Ureter (tissue), 1 donor: ENCODE data around the gene LBP. TPM values are rescaled to one million over a fixed set of nuclear protein-coding genes. Genes with fewer than 3 reads are reported as not detected.
"Not testable (repeated sequence)": the region's sequence is repeated elsewhere in the genome, so short reads cannot be mapped to it uniquely, and the experiment has no call there.

Experiments used
- DNase-seq: peaks from one replicate; pipeline ENCODE4 v3.0.0-alpha.2; 2020; ENCODE audit warnings: low spot score
- total RNA-seq: library from RNA; stranded (reverse); gene quantifications from one replicate; pipeline ENCODE4 v1.2.4, GENCODE V29; 2023
- donor health status: DM: yes; HTN: yes; CAD: no.

LBP gene
- total RNA-seq, 1 donor from 2014 or later, result 0.83 TPM

DNA sequence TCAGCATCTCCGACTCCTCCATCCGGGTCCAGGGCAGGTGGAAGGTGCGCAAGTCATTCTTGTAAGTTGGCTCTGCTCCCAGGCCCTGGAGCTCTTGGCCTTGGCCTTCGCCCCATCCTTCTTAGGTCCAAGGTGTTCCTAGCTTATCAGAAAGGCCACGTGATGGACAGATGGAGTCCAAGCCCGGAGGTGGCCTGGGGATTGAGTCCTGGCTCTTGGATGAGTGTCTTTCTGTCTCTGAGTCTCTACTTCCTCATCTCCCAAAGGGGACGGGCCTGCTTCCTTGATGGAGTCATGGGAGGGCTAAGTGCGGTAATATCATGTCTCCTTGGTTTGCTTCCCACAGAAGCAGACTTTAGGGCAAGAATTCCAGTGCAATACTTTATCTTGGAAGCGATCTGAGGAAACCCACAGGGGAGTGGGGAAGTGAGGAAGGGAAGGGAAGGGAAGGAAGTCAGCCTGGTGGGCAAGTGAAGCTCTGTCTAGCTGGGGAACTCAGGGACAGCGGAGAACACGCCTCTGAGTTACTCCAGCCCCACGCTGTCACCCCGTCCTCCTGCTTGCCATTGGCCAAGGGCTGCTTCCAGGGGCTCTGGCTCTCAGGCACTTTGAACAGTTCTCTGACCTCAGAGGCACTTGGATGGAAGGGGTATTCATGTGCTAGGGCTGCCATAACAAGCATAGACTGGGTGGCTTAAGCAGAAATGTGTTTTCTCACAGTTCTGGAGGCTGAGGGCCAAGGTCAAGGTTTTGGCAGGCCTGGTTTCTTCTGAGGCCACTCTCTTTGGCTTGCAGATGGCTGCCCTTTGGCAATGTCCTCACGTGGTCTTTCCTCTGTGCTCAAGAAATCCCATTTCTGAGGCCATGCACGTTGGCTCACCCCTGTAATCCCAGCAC lies 4.8 kb downstream of the LBP start:
- no peak for DNase-seq

DNA sequence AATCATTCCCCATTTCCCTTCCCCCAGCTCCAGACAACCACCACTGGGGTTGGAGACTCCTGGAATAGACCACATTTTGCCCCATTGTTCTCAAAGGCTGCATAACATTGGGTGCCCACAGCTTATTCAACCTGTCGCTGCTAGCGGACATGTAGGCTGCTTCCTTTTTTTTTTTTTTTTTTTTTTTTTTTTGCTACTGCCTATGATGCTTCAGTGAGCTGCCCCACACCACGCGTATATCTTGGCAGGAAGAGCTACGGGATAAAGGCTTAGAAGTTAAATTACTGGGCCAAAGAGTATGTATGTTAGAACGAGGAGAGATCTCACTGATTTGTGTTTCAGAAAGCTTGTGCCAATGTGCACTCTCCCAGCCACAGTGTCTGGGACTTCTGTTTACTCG lies 7.0 kb downstream of the LBP start:
- no peak for DNase-seq

DNA sequence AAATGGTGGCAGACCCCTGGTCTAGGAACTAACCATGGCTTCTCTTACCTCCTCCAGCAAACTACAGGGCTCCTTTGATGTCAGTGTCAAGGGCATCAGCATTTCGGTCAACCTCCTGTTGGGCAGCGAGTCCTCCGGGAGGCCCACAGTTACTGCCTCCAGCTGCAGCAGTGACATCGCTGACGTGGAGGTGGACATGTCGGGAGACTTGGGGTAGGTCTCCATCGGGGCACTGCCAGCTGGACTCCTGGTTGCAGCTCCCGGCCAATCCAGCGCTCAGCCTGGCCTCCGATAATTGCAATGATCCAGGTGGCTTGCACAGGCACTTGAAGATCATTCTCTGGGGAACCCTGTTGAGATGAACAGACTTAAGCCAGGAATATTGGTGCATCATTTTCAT lies 7.9 kb downstream of the LBP start:
- no peak for DNase-seq

DNA sequence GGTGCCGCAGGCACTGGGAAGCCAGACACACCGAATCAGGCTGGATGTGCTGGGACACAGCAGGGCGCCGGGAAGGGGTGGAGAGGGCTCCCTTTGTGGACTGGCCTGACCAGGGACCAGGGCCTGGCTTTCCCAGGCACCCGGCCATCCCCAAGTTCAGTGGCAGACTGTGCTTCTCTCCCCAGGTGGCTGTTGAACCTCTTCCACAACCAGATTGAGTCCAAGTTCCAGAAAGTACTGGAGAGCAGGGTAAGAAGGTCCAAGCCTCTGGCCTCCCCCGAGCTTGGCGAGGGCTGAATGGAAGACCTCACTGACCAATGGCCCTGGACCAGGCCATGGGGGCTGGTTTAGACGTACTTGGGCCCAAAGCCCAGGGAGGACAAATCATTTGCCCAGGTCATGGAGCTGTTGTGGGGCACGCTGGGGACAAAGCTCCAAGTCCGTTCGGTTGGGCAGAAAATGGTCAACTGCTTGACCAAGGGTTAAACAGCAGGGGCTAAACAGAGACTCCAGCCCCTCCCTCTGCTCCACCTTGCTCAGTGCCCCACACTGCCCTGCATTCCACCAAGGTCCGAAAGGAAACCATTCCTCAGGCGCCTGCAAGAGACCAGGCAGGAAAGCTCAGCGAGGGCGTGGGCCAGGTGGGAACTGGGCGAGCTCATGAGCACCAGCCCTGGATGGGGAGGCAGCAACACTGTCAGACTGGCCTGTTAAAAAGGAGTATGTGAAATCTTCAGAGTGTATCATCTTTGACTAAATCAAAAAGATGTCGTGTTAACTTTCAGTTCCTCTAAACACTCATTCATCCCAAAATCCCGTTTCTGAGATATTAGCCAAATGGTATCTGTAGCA lies 9.1 kb downstream of the LBP start:
- DNase-seq, result no peak

DNA sequence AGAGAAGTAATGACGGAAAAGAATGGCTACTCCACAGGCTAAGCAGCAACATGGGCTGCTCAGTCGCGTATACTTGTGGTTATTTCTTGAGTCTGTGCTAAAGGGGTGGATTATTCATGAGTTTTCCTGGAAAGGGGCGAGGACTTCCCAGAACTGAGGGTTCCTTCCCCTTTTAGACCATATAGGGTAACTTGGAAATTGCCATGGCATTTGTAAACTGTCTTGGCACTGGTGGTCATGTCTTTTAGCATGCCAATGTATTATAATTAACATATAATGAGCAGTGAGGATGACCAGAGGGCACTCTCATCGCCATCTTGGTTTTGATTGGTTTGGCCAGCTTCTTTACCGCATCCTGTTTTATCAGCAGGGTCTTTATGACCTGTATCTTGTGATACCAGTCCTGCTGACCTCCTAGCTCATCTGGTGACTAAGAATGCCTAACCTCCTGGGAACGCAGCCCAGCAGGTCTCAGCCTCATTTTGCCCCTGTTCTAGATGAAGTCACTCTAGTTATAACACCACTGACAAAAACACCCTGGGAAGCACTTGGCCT lies 11.4 kb downstream of the LBP start:
- no peak for DNase-seq

DNA sequence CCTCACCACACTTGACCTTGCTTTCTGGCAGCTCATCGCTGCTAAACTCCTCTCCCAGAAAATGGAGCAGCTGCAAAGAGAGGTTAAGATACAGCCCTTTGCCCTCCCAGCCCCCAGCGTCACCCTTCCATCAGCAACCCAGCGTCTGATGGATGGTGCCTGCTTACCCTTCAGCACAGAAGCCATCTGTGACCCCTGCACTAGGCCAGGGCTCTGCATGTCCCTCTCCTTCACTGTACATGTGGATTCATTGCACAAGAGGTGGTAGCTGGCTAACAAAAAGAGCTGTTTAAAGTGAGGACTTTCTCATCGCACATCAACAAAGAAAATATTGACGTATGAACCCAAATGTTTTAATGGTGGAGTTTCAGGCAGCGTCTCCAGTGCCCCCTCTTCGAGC lies 12.3 kb downstream of the LBP start:
- no peak for DNase-seq

DNA sequence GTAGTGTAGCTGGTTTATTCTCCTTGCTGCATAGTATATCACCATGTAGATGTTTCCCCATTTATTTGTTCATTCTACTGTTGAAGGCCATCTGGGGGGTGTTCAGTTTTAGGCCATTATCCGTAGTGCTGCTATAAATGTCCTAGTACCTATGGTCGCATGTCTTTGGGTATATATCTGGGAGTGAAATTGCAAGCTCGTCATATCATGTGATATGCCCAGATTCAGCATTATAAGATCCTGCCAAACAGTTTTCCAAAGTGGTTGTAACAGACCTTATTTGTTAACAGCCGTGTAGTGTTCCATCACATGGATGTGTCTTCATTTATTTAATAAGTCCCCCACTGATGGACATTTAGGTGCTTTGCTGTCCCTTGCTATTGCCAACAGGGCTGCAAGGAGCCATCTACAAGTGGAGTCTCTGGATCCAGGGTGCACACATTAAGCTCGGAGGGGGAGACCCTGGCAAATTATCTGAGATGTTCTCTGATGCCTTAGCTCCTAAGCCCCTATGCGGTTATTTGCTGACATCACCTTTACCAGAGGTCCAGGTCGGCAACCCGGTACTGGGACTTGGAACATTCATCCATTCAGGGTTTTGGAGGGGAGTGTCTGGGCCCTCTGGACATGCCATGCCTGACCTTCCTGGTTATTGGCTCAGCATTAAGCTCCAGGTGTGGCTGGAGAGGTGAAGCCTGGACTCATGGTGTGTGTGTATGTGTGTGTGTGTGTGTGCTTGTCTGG lies 16.9 kb downstream of the LBP start:
- no peak for DNase-seq

DNA sequence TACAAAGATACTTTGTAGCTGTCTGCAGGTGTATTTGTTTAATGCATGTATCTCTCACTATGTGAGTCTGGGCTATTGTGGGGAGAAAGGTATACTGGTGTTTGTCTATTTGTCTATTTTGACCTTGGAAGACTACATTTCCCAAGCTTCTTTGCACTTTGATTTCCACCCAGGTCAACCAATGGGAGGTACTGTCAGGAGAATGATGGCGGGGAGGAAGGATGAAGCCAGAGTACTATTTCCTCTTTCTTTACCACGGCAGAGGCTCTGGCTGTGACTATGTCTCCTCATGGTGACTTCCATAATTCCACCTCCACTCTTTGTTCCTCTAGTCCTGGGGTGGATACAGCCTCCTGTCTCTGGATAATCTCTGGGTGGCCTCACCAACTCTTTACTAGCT lies 23.1 kb downstream of the LBP start:
- DNase-seq, result no peak

DNA sequence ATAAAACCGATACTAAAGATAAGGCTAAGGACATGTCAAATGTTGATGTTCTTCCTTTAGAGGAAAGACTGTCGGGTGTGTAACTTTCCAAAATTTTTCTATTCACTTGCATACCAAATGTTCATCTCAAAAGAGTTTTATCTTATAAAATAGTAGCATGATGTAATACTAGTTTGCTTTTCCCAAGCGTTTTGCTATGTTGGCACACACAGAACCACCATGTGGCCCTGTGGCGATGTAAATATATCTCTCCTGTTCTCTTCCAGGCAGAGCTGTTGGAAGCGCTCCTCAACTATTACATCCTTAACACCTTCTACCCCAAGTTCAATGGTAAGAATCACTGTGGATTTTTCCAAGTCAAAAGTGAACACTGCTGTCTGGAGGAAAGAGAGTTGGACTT lies 26.5 kb downstream of the LBP start:
- no peak for DNase-seq

DNA sequence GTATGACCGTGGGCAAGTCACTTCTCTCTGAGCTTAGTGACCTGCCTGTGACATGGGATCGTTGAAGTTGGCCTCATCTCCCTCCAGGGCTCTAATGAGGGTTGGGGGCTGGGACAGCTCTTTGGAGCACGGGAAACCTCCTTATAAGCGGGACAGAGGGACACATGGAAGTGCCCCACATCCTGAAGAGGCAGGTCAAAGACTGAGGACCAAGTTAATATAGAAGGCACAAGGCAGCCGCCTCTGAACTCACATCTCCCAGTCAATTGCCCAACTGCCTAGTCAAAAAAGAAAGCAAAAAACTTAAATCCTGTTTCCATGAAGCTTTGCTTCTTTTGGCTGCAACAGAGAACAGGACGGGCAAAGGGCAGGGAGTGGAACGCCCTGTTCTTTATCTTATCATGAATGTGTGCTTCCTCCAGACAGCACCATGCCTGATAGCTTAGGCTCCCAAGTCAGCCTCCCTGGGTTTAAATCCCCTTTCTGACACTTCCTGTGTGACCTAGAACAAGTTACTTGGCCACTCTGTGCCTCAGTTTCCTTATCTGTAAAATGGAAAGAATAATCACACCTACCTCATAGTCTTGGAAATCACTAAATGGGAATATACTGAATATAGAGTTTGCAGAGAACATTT lies 27.1 kb downstream of the LBP start:
- no peak for DNase-seq

DNA sequence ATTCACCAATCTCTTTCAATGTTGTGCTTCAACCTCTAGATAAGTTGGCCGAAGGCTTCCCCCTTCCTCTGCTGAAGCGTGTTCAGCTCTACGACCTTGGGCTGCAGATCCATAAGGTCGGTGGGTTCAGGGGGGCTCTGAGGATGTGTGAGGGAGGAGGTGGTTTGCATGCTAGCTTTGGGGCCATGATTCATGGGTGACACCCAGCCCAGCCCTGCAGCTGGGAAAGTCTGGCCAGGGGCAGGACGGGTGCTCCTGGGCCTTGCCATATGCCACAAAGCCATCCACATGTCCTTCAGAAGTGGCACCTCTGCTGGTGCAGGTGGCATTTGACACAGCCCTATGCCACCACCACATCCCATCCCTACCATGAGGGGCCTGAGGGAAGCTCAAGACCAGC lies 27.6 kb downstream of the LBP start:
- no peak for DNase-seq

DNA sequence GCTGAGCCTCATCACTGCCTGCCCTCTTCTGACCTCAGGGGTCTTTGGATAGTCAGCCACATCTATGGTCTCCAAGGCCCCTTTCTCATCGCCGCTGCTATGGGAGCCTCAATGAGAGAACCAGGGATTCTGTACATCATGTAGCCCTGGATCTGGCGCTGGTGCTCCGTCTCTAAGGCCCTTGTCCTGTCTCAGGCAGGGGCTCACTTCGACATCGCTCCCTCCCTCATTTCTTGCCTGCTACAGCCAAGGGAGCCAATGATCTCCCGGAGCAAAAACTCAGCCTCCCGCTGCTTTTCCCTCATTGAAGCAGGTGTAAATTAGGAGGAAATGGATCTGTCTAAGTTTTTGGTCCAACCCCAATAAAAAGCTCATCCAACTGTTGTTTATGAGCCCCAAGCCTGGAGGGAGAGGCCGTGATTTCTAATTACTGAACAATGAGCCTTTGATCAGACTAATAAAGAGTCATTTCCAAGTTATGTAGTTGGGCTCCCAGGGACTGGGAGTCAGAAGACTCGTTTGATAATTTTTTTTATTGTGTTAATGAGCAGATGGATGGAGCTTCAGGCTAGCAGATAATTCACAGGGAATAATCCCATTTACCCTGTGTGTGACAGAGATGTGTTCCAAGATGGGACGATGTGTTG lies 30.9 kb downstream of the LBP start:
- no peak for DNase-seq

DNA sequence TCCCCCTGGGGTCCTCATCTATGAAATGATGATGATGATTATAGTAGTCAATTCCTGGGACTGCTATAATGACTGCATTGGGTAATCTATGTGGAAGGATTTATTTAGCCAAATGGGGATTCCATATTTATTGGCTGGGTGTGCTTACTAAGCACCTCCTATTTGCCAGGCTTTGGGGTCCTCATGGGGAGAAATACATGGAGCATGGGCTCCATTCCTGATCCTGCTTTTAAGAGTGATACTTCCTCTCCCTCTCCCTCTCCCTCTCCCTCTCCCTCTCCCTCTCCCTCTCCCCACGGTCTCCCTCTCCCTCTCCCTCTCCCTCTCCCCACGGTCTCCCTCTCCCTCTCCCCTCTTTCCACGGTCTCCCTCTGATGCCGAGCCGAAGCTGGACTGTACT lies 31.6 kb downstream of the LBP start:
- not testable (repeated sequence) for DNase-seq

DNA sequence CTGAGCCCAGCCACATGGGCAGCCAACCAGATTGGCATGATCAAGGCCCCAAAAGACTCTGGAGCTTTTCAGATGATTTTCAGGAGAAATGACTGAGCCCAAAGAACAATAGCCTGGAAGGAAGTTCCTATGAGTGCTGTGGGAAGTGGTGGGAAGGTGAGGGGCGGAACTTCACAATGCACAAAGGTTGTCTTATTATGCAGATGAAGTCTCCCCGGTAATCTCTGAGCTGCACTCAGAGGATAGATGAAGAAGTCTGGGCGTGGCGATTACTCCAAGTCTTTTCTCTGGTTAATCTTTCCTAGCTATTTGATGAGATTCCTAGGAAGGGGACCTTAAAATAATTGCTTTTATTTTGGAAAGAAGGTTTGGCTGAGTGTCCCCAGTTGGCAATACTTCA lies 36.9 kb downstream of the LBP start:
- no peak for DNase-seq

DNA sequence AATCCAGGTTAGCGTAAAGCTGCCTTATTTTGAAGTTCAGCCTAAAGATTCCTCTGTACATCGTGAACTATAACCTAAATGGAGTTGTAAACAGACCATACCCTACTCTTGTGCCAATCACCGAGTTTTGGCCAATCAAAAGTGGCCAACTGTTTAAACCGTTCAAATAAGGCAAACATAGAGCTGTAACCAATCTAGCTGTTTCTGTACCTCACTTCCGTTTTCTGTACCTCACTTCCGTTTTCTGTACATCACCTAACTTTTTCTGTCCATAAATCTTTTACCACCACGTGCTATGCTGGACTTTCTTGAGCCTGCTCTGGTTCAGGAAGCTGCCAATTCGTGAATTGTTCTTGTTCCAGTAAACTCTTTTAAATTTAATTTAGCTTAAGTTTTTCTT lies 39.7 kb downstream of the LBP start:
- DNase-seq, result no peak

DNA sequence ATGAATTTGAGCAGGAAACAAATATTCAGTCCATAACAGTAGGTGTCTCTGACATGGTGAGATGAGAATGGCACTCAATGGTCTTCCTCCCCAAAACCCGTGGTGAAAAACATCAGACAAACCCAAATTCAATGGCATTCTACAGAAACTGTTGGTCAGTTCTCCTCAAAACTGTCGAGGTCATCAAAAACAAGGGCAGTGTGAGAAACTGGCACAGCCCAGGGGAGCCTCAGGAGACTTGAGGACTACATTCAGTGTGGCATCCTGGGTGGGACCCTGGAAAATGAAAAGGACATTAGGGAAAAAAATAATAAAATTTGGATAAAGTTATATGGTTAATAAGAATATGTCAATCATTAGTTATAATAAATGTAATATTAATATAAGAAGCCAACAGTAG lies 40.6 kb downstream of the LBP start:
- DNase-seq, result no peak

DNA sequence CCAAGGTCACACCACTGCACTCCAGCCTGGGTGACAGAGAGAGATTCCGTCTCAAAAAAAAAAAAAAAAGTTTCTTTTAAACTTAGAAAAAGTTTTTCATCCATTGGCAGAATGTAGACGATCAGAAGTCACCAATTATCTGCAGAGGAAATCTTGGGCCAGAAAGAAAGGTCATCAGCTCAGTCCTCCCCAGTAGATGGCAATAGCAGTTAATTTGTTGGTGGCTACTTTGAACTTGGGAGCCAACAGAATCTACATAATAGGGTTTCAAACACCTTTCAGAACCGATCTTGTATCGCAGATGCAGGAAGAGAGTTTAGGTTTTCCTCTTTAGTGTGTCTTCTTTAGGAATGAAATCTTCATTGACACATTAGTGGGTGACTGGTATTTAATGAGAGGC lies 41.7 kb downstream of the LBP start:
- DNase-seq, result no peak

DNA sequence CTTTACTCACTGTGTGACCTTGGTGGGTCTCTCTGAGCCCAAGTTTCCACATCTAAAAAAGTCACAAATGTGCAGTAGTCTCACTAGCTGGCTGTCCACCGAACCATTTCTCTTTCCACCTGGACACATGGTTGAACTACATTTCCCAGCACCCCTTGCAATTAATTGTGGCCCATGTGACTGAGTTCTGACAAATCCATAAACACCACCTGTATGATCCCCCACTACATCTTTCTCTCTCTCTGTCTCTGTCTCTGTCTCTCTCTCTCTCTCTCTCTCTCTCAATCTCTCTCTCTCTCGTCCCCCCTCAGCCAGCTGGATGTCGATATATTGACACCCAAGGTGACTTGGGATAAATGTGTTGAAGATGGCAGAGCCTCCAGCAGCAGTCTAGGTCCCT lies 46.1 kb downstream of the LBP start:
- no peak for DNase-seq

DNA sequence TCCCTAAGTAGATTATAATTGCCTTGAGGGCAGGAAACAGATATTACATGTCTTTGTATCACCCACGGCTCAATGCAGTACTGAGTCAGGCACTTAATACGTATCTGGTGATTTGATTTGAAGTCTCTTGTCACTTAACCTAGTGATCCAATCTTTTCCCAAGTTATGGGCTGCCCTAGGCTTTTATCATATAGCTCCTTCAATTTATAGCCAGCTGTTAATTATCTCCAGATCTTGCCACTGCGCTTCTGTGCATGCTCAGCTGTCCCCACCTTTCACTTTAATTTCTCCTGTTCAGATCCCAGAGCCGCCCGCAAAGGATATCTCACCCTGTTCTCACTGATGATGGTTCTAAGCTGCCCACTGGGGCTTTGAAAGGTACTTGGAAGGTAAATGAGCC lies 47.0 kb downstream of the LBP start:
- no peak for DNase-seq

DNA sequence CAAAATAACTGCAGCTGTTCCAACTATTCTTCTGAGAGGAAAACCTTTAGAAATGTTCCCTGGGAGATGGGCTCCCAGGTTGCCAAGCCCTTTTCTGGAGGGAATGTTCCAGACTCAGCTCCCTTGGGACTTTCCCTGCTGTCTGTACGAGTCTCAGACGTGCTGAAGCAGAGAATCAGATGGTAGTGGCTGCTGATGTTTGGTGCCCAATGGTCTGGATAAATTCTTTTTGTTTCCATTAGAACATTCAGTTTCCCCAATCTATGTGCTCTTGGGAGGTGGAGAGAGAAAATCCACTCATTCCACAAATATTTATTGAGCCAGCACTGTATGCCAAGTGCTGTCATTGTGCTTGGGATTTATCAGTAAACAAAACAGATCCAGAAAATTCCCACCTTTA lies 48.9 kb downstream of the LBP start:
- no peak for DNase-seq
